Peyer's patch (tissue), 4 donors: ENCODE data around the gene PLEKHM2. TPM values are rescaled to one million over a fixed set of nuclear protein-coding genes. Genes with fewer than 3 reads are reported as not detected.
"Not testable (repeated sequence)": the region's sequence is repeated elsewhere in the genome, so short reads cannot be mapped to it uniquely, and the experiment has no call there.

ENCODE experiments used
- DNase-seq, 3 donors: peaks; one replicate each; pipeline ENCODE4 v3.0.0-alpha.2; 2017 to 2019
- H3K27ac ChIP-seq, 4 donors: fragments of 200-600 bp; sonication (generic); one replicate each; pipeline ENCODE4 v1.5.1; 2016 to 2019
- H3K27me3 ChIP-seq, 2 donors: fragments of 200-600 bp; sonication (generic); one replicate each; pipeline ENCODE4 v1.5.1; 2019
- H3K36me3 ChIP-seq, 3 donors: fragments of 200-600 bp; sonication (generic); one replicate each; pipeline ENCODE4 v1.5.1; 2016 to 2019
- H3K4me1 ChIP-seq, 4 donors: fragments of 200-600 bp; sonication (generic); one replicate each; pipeline ENCODE4 v1.5.1; 2016 to 2019
- H3K4me3 ChIP-seq, 4 donors: fragments of 200-600 bp; sonication (generic); 1 replicate in 3 of 4; 2 replicates in 1 of 4; pipeline ENCODE4 v1.5.1; 2016 to 2019; ENCODE audit warnings: mild to moderate bottlenecking in 1 of 4
- H3K9me3 ChIP-seq, 4 donors: fragments of 200-600 bp; sonication (generic); one replicate each; pipeline ENCODE4 v1.5.1; 2016 to 2019; ENCODE audit warnings: mild to moderate bottlenecking in 1 of 4
- CTCF ChIP-seq, 6 experiments: fragments of 450-650 bp in 4 of 6; fragments of 200-600 bp in 2 of 6; sonication (generic) in 1 of 6; IDR thresholded peaks; one replicate each; pipeline ENCODE4 v1.5.1; 2017 to 2019; ENCODE audit warnings: antibody characterized with exemption in 6 of 6, mild to moderate bottlenecking in 3 of 6, moderate library complexity in 1 of 6
- POLR2A ChIP-seq, 2 donors: fragments of 450-650 bp; IDR thresholded peaks; one replicate each; pipeline ENCODE4 v1.5.1; 2017; ENCODE audit warnings: antibody characterized with exemption in 2 of 2, mild to moderate bottlenecking in 2 of 2, moderate library complexity in 2 of 2
- total RNA-seq, 4 donors: library from RNA; depleted of rRNA; stranded (reverse); fragments of >200 nt; gene quantifications; one replicate each; pipeline ENCODE4 v1.1.0, GENCODE V29; 2016

PLEKHM2 gene
- total RNA-seq, 4 donors from 2014 or later: 20.0 to 63.5 (median 37.7) TPM

GRCh38 chr1:15692121-15692682, 8.1 kb downstream of the PLEKHM2 start:
- no peaks in the 10 kb centered on the region for H3K27me3 ChIP-seq
- TF ChIP-seq CTCF (IDR thresholded peaks at IDR 0.05): no peak
- DNase-seq: no peak
- H3K4me1 ChIP-seq: peaks cover 0 to 13% (median 6%) of the 10 kb centered on the region in 4 donors
- H3K27ac ChIP-seq: no peak overlapping the region
- peaks cover 0 to 10% (median 0%) of the 10 kb centered on the region in 3 donors for H3K36me3 ChIP-seq
- H3K9me3 ChIP-seq: no peaks in the 10 kb centered on the region
- no peak overlapping the region for H3K4me3 ChIP-seq

GRCh38 chr1:15693371-15693770, 9.3 kb downstream of the PLEKHM2 start:
- peaks cover 0 to 10% (median 0%) of the 10 kb centered on the region in 3 donors for H3K36me3 ChIP-seq
- H3K27ac ChIP-seq: no peak overlapping the region
- no peak overlapping the region for H3K4me3 ChIP-seq
- TF ChIP-seq POLR2A (IDR thresholded peaks at IDR 0.05): no peak
- no peak for TF ChIP-seq CTCF (IDR thresholded peaks at IDR 0.05)
- DNase-seq: no peak
- no peaks in the 10 kb centered on the region for H3K9me3 ChIP-seq
- H3K27me3 ChIP-seq: no peaks in the 10 kb centered on the region
- H3K4me1 ChIP-seq: peaks cover 0 to 19% (median 9%) of the 10 kb centered on the region in 4 donors

DNA sequence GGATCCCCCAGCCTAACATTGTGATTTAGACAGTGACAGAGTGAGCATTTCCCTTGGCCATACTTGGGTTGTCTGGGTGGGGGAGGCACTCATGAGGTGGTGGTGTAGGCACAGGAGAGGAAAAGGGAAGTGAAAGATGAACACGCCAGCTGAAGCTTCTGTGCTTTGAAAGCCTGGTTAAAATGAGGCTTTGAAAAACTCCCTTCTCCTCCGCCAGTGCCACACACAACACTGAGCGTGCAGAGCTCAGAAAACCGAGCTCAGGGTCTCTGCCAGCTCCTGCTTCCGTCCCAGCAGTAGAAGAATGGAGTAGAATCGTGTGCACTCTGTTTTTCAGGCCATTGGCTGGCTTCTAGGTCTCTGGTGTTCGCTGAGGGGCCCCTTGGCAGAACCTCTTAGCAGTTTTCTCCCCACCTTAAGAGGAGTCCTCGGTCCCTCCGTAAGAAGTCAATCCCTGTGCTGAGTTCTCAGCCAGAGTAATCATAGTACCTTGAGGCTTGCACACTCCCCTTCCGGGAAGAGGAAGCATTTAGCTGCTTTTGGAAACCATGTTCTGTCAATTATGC, 12.9 kb downstream of the PLEKHM2 start:
- Histone ChIP-seq H3K9me3 (no peaks in the 10 kb centered on the region), H3K27ac (peak overlapping the region; percentile 6 to 82 (median 63)), H3K4me1 (peaks cover 0 to 16% (median 9%) of the 10 kb centered on the region in 4 donors), H3K36me3 (peaks cover 0 to 10% (median 0%) of the 10 kb centered on the region in 3 donors), H3K27me3 (no peaks in the 10 kb centered on the region), H3K4me3 (peak overlapping the region in 1 of 4 donors; percentile 24)
- peak in 2 of 3 donors; percentile 72 to 74 for DNase-seq
- no peak for TF ChIP-seq CTCF (IDR thresholded peaks at IDR 0.05)
- TF ChIP-seq POLR2A (IDR thresholded peaks at IDR 0.05): no peak

GRCh38 chr1:15698201-15698600, 14.1 kb downstream of the PLEKHM2 start:
- Histone ChIP-seq H3K4me3 (no peak overlapping the region), H3K27me3 (no peaks in the 10 kb centered on the region), H3K36me3 (peaks cover 0 to 10% (median 0%) of the 10 kb centered on the region in 3 donors), H3K9me3 (no peaks in the 10 kb centered on the region), H3K27ac (peak overlapping the region in 1 of 4 donors; percentile 82), H3K4me1 (peaks cover 0 to 22% (median 11%) of the 10 kb centered on the region in 4 donors)
- DNase-seq: no peak
- TF ChIP-seq POLR2A (IDR thresholded peaks at IDR 0.05) (no peak), CTCF (IDR thresholded peaks at IDR 0.05) (no peak)

GRCh38 chr1:15699321-15699720, 15.2 kb downstream of the PLEKHM2 start:
- H3K4me1 ChIP-seq: peaks cover 0 to 33% (median 11%) of the 10 kb centered on the region in 4 donors
- not testable (repeated sequence) for H3K4me3 ChIP-seq, H3K27me3 ChIP-seq, H3K27ac ChIP-seq, DNase-seq, H3K9me3 ChIP-seq
- H3K36me3 ChIP-seq: peaks cover 0 to 10% (median 0%) of the 10 kb centered on the region in 3 donors

DNA sequence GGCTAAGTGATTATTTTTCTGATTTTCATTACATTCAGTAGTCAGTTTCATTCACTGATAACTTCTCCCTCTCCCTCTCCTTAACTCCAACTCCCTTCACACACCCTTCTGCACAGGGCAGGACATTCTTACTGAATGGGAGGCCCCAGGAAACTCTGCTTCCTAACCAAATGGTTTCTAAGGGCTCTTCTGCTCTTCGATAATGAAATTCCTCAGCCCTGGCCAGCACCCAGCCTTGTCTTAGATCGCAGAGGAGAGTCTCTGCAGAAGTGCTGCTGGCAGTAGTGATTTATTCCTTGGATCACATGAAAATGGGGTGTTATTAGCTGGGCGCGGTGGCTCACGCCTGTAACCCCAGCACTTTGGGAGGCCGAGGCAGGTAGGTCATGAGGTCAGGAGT, 16.4 kb downstream of the PLEKHM2 start:
- H3K27me3 ChIP-seq: no peaks in the 10 kb centered on the region
- no peak overlapping the region for H3K27ac ChIP-seq
- no peaks in the 10 kb centered on the region for H3K9me3 ChIP-seq
- no peak for TF ChIP-seq POLR2A (IDR thresholded peaks at IDR 0.05)
- no peak for TF ChIP-seq CTCF (IDR thresholded peaks at IDR 0.05)
- no peak overlapping the region for H3K4me3 ChIP-seq
- peaks cover 0 to 33% (median 11%) of the 10 kb centered on the region in 4 donors for H3K4me1 ChIP-seq
- peaks cover 0 to 10% (median 0%) of the 10 kb centered on the region in 3 donors for H3K36me3 ChIP-seq
- no peak for DNase-seq
